Stimulated activated CD8-positive, alpha-beta memory T cell treated with anti-CD3 and anti-CD28 coated beads, Interleukin-4, amount 100 ng/mL, for 48 hours (primary cell): ENCODE results near the gene ESRP2.

Experiments
- DNase-seq: peaks from one replicate; pipeline ENCODE4 v3.0.0-alpha.2; 2020

The ESRP2 gene

GRCh38 chr16:68235887-68236136, at the start of gene ESRP2:
Gene ESRP2, minus strand, starts transcription at chr16:68236127. Its CDS starts 82 bp downstream, at chr16:68236045.
- DNase-seq: no peak

DNA sequence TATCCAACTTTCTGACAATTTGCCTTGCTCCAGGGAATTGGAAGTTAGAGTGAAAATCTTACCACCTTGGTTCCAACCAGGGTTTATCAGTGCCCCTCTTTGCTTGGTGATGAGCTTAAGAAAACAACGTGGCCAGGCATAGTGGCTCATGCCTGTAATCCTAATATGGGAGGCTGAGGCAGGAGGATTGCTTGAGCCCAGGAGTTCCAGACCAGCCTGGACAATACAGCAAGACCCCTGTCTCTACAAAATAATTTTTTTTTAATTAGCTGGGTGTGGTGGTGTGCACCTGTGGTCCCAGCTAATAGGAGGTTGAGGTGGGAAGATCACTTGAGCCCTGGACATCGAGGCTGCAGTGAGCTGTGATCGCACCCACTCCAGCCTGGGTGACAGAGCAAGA, 49.8 kb upstream of the ESRP2 start:
- DNase-seq: no peak

DNA sequence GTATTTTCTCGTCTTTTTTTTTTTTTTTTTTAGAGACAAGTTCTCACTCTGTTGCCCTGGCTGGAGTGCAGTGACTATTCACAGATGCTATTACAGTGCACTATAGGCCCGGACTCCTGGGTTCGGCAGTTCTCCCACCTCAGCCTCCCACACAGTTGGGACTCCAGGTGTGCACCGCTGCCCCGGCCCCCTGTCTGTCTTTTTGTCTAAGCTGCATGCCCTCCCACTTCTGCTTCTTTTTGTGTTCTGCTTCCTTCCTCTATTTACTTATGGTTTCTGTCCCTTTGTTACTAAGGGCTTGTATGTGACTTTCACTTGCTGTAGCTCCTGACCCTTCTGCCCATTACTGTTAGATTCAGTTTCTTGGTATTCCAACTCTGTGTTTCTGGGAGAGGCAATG, 48.9 kb upstream of the ESRP2 start:
- no peak for DNase-seq

- no peak for DNase-seq
These were observed 48.1 kb upstream of the ESRP2 start for GRCh38 chr16:68283801-68284598.

DNA sequence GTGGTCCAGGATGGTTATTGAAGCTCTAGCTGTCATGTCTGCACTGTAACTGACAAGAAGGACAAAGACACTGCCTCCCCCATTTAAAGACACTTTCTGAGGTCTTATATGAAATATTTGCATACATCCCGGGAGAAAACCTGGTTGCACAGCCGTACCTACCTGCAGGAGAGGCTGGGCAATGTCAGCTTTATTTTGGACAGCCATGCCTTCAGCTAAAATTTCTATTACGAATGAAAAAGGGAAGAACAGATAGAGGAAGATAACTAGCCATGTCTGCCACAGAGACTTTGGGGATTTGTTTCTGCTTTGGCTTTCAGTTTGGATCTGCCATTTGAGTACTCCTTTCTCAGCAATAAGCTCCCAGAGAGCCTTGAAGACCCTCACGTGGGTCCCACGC, 47.4 kb upstream of the ESRP2 start:
- no peak for DNase-seq

GRCh38 chr16:68282064-68282452, 46.1 kb upstream of the ESRP2 start:
- no peak for DNase-seq

DNA sequence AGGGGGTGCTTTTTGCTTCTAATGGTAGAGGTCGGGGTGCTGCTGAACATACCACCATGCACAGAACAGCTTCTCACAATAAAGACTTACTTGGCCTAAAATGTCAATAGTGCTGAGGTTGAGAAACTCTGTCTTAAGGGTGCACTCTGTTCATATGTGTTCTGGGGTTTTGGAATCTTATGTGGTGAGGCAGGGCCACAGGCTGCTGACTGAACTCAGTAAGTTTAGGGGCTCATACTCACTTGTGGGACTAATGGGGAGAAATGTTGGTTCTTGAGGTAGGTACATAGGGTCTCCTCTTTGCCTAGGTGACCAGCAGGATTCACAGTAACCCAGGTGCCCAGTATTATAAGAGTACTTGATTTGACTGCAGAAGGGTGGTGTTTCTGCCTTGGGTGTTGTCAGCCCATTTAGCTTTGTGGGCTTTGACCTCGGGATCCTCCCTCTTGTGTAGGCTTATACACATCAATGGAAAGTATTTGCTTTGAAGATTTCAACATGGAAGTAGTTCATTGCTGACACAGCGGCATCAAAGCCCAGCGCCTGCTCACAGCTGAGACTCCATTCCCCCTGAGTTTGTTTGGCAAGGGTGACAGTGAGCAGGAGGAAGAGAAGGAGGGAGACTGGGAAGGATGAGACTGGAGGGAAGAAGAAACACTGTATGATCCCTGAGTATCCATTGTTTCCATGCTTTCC, 45.6 kb upstream of the ESRP2 start:
- no peak for DNase-seq

GRCh38 chr16:68279726-68280558, 44.0 kb upstream of the ESRP2 start:
- no peak for DNase-seq

DNA sequence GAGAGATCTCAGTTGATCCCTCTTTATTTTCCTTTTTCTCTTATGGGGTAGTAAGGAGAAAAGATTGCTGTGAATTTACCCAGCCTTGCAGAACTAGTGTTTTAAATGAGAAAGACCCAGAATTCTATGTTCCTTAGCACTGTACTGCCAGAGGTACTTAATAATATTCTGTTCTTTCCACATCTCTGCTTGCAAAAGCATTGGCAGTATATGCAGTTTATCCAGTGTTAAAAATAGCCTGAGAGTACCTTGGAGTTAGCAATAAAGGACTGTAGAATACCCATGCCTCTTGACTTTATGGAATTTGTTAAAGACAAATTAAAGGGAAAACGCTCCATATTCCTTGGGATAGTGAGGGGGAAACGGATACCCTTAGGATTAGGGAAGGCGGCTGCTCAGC, 40.3 kb upstream of the ESRP2 start:
- DNase-seq: no peak

DNA sequence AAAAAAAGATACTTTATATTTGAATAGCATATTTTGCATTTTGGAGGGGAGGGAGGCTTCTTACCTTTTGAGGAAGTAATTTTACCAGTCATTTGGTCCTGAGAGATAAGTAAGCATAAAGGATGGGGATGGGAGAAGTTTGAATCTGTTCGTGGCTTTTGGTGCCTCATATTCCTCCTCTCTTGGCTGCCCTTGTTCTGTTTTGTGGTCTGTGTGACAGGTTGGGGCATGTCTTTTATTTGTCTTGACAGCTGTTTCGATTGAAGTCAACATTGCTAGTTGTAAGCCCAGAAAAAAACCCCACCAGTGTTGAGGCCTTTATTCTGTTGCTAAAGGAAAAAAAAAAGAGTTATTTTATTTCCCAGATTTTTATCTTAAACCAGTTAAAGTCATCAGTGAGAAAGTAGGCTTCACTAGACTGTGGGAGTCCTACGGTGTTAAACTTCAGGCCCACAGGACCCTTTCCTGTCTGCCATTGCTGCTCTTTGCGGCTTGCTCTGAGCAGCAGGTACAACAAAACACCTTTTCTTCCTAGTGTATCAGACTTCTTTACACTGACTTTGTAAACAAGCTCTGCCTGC, 39.8 kb upstream of the ESRP2 start:
- DNase-seq: no peak

DNA sequence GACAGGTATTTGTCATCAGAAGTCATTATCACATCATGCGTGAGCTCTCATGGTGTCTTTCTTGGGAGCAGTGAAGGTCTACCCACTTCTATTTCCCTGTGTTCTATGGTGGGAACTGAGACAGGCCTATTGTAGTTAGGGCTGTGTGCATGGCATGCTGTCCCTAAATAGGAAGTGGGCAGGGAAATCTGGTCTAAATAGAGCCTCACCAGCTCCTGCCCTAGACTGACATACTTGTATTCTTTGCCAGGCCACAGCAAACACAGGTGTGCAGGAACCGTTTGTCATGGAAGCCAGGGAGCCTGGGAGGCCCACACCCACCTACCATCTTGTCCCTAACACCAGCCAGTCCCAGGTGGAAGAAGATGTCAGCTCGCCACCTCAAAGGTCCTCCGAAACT, 38.5 kb upstream of the ESRP2 start:
- no peak for DNase-seq

- DNase-seq: no peak
These were observed 38.0 kb upstream of the ESRP2 start for GRCh38 chr16:68273896-68274295.

- DNase-seq: no peak
These were observed 37.5 kb upstream of the ESRP2 start for GRCh38 chr16:68273459-68273858.

DNA sequence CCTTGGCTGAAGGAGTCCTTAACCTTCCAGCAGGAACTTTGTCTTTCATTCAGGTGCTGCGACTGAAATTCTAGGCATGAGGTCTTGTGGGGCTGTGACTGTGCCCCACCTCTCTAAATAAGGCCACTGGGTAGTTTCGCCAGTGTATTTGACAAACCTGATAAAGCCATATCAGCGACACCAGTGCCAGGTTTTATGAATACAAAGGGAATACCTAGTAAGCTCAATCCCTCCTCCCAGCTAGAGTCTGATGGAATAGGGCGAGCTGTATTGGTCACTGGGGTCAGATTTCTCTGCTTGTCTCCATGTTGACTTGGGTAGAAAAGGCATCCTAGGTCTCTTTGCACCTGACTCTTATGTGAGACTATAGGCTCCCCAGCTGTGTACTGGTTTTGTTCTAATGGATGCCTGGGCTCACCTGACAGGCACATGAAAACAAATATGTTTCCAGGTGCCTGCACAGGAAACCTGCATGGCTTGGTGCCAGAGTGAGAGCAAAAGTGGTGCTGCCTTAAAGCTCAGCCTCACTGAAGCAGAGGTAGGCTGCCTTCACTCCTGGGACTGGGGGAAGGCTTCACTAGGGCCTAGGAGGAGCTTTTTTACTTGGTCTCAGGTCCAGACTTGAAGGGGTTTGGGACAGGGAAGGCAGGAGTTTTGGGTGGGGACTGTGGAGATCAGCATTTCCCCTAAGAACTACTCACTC, 36.7 kb upstream of the ESRP2 start:
- DNase-seq: no peak

DNA sequence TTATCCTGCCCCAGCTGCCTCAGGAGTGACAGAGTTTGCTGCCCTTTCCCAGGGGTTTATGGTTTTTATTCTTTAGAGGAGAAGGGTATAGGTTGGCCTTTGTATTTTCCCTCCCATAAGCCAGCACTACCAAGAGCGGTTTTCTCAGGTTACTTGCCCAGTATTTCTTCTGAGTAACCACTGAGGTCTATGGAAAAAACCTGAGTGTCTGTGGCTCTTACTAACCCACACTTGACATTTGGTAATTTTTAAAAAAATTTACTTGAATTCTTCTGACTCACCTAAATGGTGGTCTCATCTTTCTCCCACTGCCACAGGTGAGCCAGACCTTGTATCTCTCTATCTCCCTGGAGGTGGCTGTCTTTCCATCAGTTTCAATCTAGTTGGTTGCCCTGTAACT, 34.4 kb upstream of the ESRP2 start:
- no peak for DNase-seq

DNA sequence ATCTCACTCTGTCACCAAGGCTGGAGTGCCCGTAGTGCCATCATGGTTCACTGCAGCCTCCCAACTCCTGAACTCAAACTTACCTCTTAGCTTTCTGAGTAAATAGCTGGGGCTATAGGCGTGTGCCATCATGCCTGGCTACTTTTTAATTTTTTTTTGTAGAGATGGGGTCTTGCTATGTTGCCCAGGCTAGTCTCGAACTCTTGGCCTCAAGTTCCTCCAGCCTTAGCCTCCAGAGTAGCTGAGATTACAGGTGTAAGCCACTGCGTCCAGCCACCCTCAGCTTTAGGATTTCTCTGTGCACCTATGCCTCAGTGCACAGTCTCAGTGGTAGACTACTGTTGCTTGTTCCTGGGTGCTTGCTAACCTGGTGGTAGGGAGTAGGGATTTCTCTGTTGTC, 33.9 kb upstream of the ESRP2 start:
- no peak for DNase-seq

GRCh38 chr16:68267612-68268405, 31.9 kb upstream of the ESRP2 start:
- DNase-seq: no peak

DNA sequence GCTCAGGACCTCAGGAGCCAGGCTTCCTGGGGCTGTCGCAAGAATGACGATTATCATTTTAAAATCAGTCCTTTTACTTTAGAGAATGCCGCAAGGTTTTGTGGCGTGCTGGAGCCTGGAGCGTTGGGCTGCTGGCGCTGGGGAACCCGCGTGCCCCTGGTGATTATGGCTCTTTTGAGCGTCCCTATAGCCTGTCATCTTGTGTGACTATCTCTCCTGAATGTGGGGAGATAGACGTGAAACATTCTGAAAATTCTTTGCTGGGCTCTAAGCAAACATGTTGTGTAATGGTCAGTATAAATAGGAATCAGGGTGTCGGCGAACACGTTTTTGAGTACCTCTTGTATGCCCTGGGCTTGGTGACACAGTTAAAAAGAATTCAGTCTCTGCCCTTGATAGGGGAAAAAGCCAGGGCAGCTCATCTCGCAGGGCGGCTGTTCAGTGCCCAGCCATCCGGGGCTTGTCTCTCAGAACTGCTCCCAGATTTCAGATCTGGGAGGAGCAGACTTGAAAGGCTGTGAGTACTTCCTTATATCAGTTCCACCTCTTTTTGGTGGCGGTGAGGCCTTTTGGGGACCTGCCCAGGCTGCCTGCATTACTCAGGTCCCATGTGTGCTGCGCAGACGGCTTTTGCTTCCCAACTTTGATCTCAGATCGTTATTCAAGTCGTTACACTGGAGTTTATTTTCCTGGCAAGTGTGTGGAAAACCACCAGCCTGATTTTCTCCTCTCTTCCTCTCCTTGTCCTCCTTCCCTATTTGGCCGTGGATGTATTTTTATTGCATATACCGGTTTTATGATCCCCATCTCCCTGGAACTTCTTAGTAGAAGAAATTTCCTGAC, 29.4 kb upstream of the ESRP2 start:
- peak; percentile 67 for DNase-seq

GRCh38 chr16:68264128-68265077, 28.5 kb upstream of the ESRP2 start, which contains the start of gene SLC7A6:
Gene SLC7A6, plus strand, starts transcription at chr16:68264526. Its CDS starts 10,201 bp downstream, at chr16:68274727.
- peak; percentile 90 for DNase-seq
